IPS DF 19.7 (cell line): ENCODE measurements around the gene POLR1E.

Source experiments
- DNase-seq: peaks from one replicate; pipeline ENCODE4 v3.0.0-alpha.2; 2013; ENCODE audit warnings: low read depth, low spot score

The POLR1E gene

DNA sequence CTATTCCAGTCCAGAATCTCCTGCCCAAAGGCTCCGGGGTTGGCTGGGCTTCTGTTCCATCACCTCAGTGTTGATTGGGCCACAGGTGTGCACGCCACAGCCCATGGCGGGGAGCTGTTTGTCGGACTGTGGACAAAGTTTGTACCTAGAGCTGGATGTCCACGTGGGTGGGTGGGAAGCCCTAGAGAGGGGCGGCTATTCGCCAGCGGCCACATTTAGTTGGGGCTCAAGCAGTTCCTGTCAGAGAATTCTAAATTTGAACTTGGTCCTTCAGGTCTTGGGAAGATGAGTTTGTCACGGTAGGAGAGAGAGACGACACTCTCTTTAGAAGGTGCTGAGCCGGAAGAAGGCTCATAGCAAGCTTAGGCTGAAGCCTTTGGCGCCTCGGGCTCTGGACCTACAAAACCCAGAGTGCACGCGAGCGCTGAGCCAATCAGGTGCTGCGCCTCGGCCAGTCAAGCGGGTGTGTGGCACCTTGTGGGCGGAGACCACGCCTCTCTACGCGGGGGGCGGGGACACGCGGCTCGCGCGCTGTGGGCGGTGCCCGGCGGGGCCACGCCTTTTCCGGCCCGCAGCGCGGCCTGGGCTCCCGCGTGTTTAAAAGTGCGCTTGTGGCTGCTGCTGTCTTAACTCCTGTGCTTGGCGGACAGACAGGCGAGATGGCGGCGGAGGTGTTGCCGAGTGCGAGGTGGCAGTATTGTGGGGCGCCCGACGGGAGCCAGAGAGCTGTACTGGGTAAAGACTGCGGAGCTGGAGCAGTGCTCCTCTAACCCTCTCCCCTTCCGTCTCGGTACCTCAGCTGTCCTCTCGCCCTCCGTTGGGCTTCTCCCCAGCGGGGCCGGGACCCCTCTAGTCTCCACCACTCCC is at the start of gene POLR1E:
POLR1E (plus strand) TSS at position 560 of the 867 bp plus-strand sequence; CDS start at position 660, 100 bp downstream.
- peak; percentile 90 for DNase-seq

DNA sequence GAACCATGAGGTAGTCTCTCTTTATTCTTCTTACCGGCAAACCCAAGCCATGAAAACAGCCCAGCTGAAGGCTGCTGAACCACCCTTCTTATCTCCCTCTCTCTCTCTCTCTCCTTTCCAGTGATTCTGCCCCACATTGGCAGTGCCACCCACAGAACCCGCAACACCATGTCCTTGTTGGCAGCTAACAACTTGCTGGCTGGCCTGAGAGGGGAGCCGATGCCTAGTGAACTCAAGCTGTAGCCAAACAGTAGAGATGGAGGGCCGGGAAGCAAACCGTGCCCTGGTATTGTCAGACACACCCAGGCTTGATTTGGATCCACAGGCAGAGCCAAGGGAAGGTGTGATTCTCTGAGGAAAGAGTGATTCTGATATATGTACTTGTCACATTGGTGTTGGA is 49.2 kb upstream of the POLR1E start:
- no peak for DNase-seq

DNA sequence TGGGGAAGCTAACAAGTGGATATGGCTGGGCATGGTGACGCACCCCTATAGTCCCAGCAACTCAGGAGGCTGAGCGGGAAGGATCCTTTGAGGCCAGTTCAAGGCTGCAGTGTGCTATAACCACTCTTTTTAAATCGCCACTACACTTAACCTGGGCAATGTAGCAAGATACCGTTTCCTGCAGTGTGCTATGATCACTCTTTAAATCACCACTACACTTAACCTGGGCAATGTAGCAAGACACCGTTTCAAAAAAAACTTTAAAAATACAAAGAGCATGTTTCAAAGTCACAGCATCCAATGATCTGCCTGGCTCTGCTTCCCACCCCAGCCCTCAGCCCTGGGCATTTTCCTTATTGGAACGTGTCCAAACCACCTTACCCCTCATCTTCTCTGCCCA is 48.7 kb upstream of the POLR1E start:
- no peak for DNase-seq

DNA sequence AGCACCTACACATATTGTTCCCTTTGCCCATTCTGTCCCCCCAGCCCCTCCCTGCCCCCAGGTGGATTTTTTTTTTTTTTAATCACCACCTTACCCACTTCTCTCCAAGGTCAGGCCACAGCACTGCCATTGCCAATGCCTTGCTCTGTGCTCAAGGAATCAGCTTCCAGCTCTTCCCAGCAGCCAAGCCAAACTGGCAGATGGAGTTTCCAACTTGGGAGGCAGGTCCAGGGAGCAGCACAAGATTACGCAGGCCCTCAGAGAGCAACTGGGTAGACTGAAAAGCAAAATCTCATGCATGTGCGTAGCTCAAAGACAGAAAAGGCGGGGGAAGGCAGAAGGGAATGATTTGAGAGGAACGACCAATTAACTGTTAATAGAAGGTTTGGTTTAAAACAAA is 48.1 kb upstream of the POLR1E start:
- no peak for DNase-seq

GRCh38 chr9:37438359-37438758 is 47.4 kb upstream of the POLR1E start:
- DNase-seq: no peak

DNA sequence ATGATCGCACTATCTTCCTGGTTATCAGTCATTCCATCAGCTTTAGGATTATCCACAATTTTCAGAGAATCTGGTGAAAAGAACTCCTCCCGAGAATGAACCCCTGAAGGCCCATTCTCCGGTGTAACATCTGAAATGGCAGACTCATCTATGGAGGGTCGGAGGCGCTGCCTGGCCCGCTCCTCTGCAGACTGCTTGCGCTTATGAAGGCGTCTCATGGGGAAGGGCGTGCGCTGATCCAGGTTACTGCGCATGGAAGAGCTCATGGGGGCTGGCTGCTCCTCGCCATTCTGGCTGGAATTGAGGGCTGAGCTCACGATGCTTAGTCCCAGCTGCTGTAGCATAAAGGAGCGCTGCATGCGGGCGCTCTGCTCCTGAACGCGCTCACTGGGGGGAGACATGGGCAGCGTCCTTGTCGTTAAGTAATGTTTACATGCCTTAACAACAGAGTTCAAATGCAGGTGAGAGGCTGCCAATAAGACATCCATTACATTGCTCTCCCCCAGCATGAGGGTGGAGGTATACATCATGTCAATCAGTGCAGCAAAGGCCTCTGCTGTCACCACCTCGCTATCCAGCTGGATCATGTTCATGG is 43.9 kb upstream of the POLR1E start:
- DNase-seq: no peak

- no peak for DNase-seq
These were observed 43.2 kb upstream of the POLR1E start for GRCh38 chr9:37442556-37442955.

- no peak for DNase-seq
These were observed 42.2 kb upstream of the POLR1E start for GRCh38 chr9:37443566-37443965.

DNA sequence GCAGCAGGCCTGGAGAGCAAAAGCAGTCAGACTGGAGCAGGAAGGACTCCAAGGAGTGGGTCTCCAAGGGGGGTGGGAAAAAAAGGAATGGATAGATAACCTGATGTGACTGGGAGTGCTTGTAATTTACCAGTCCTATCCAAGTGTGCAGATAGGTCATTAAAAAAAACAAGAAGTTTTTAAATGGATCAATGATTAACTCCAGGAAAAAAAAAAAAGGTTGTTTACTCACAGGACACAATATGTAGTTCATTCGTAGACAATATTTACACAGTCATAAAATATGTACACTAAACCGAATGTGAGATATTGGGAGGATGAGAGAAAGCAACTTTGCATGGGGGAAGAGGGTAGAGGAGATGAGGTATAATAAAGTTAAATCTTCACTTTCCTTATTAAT is 40.9 kb upstream of the POLR1E start:
- DNase-seq: no peak

DNA sequence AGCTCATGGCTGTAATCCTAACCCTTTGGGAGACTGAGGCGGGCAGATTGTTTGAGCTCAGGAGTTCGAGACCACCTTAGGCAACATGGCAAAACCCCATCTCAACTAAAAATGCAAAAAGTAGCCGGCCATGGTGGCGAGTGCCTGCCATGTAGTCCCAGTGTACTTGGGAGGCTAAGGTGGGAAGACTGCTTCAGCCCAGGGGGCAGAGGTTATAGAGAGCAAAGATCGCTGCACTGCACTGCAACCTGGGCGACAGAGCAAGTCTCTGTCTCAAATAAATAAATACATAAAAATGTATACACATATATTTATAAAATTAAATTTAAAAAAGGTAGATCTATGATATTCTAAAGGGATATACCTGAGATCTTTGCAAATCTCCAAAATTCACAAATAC is 39.9 kb upstream of the POLR1E start:
- no peak for DNase-seq

DNA sequence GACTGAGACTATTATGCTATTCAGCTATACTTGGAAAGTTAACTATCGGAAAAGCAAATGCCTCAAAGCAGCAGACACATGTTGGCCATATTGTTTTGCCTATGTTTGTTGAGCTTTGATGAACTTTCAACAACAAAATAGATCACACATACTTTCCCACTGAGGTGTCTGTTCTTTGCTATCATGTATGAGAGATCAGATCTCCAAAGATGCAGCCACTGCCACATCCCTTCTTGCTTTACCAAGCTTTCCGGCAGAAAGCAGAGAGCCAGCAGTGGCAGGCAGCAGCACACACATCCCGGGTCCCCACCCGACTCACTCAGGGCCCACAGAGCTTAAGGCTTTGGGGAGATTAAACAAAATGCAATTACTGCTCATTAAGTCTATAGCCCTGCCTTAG is 39.3 kb upstream of the POLR1E start:
- no peak for DNase-seq

GRCh38 chr9:37447111-37447510 is 38.6 kb upstream of the POLR1E start:
- DNase-seq: no peak

DNA sequence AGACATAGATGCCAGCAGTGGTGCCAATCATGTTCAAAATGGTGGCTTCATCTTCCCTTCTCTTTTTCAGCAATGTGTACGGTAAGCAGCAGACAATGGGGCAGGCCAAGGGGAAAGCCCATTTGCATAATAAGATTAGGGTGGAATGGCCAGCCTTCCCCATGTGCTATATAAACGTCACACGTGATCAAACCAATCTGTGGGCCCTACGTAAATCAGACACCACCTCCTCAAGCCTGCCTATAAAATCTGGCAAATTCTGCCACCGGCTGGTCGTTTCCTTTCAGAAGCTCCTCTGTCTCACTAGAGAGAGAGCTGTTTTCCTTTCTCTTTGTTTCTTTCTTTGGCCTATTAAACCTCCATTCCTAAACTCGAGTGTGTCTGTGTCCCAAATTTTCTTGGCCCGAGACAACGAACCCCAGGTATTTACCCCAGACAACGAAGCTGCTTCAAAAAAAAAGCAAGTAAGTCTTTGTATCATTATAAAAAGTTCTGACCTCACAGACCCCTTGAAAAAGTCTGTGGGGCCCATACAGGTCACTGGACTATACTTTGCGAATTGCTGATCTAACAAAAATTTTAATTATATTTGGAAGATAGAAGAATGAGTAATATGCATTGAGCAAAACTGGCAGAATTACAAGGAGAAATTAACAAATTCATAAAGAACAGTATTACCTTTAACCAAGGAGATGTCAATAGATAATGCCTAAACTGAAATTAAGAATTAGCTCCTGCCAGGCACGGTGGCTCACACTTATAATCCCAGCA is 35.7 kb upstream of the POLR1E start:
- DNase-seq: no peak

DNA sequence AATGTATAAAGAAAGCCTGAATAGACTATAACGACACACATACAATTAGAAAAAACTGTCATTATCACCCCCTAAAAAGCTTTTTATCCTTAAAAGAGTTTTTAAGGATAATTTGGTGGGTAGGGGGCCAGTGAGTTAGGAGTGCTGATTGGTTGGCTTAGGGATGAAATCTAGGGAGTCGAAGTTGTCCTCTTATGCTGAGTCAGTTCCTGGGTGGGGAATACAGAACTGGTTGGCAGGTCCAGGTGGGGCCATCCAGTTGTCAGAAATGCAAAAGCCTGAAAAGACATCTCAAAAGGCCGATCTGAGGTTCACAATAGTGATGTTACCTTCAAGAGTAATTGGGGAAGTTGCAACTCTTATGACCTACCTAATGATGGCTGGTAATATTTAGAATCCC is 34.1 kb upstream of the POLR1E start:
- DNase-seq: no peak

DNA sequence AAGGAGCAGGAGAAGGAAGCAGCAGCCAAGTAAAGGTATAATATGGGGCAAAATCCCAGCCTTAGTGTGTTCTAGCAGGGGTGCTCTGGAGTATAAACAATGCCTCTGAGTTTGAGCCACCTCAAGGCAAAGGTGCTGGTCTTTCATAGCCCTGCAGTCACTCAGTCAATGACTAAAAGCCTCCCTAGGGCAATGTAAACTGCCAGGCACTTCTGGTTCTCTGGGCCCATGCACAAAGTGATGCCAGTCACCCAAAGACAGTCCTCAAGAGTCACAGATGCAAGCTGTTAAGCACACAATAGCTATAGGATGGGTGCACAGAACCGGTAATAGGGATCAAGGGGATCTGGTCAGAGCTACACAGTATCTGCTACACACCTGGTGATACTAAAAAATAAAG is 33.1 kb upstream of the POLR1E start:
- DNase-seq: no peak

- DNase-seq: no peak
These were observed 31.9 kb upstream of the POLR1E start for GRCh38 chr9:37453827-37454226.

GRCh38 chr9:37454238-37454637 is 31.5 kb upstream of the POLR1E start:
- DNase-seq: no peak

- no peak for DNase-seq
These were observed 29.7 kb upstream of the POLR1E start for GRCh38 chr9:37455884-37456647.

GRCh38 chr9:37456817-37457216 is 28.9 kb upstream of the POLR1E start:
- no peak for DNase-seq

DNA sequence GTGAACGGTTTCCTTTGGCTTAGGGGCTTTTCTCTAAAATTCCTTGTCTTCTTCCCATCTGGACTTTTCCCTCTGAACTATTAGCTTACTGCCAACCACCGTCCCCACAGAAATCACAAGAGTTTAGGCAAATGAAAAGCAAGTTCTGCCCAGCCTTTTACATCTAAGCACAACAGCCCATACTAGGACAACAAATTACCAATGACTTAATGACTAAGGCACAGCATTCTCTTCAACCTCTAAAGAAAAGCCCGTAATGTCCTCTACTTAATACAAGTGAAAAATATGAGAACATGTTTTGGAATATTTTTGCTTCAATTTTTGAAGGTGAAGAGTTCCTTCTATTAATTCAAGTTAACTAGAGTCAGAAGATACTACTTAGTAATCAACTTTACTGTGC is 21.7 kb upstream of the POLR1E start:
- no peak for DNase-seq

- DNase-seq: no peak
These were observed 21.1 kb upstream of the POLR1E start for GRCh38 chr9:37464426-37465248.
